Central memory CD4-positive, alpha-beta T cell (primary cell): ENCODE data around the gene ARL14EPL.
"Not testable (repeated sequence)": the region's sequence is repeated elsewhere in the genome, so short reads cannot be mapped to it uniquely, and the experiment has no call there.

Experiments
- DNase-seq: peaks from one replicate; pipeline ENCODE4 v3.0.0; 2022

The ARL14EPL gene

DNA sequence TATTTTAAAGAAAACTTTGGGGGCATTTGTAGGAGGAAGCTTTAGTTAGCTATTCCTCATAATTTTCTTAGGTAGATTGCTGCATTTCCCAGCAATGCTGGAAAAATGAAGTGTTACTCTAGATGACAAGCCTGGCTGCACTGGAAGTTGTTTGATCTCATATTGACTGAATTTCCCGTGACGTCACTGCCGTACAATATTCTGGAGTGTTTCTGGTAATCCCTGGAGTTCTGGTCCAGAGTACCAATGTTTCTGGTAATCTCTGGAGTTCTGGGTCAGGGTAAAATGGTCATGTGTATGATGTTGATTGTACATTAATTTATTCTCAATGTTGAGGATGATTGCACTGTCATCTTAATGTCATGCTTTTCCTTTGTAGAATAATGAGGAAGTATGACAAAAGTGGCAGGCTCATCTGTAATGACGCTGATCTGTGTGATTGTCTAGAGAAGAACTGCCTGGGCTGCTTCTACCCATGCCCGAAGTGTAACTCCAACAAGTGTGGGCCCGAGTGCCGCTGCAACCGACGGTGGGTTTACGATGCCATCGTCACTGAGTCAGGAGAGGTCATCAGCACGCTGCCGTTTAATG lies 26.2 kb downstream of the ARL14EPL start:
- DNase-seq = no peak

- DNase-seq = no peak
Observed at GRCh38 chr5:116062352-116062751, 30.1 kb downstream of the ARL14EPL start.

DNA sequence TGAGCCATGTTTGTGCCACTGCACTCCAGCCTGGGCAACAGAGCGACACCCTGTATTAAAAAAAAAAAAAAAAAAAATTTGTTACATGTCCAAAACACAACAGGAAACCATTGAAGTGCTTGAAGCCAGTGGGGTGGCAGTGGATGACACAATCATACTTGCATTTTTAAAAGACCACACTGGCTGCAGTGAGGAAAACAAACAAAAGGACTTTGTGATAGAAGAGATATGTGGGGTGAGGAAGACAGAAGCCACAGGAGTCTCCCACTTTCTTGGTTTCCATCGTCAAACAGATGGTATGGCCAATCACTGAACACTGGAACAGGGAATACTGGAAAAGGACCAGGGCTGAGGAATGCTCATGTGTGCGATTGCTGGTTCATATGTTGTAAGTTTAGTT lies 31.7 kb downstream of the ARL14EPL start:
- DNase-seq = no peak

DNA sequence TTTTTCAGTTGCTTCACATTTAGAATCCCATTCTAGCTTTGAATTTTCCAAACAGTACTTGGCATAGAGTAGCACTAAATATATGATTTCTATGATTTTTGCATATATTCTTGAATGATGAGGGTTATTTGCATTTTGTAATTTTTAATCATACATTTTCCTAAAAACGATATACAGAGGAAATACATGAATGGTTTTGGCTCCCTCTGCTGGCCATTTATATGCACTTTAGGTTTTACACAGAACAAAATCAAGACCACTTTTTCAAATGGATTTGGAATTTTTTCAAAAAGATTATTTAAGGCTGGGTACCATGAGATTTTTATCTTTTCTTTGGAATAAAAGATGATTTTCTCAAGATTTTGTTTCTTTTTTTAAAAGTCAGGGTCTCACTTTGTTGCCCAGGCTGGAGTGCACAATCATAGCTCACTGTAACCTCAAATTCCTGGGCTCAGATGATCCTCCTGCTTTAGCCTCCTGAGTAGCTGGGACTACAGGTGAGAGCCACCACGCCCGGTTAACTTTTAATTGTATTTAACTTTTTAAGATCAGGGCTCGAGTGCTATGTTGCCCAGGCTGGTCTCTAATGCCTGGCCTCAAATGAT lies 35.9 kb downstream of the ARL14EPL start:
- peak; percentile 27 for DNase-seq

GRCh38 chr5:116071211-116071610 lies 38.9 kb downstream of the ARL14EPL start:
- no peak for DNase-seq

- DNase-seq = no peak
Observed at GRCh38 chr5:116075191-116075831, 43.0 kb downstream of the ARL14EPL start.

- DNase-seq = no peak
Observed at GRCh38 chr5:116076496-116076895, 44.2 kb downstream of the ARL14EPL start.

DNA sequence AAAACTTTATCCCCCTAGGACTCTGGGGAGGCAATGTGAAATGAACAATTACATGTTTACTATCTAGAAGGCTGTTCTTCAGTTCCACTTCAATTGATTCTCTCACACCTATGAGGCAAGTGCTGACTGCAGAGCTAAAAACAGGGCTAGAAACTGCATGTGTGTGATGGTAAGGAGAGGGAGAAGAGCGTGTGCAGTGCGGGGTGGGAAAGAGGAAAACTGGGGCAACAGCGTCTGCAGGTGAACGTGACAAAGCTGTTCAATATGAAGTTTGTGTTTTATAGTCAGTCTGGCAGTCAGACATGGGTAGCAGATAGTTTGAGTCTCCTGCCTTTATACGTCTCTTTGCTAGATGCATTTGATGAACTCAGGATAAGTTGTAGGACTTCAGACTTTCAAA lies 45.9 kb downstream of the ARL14EPL start:
- no peak for DNase-seq

DNA sequence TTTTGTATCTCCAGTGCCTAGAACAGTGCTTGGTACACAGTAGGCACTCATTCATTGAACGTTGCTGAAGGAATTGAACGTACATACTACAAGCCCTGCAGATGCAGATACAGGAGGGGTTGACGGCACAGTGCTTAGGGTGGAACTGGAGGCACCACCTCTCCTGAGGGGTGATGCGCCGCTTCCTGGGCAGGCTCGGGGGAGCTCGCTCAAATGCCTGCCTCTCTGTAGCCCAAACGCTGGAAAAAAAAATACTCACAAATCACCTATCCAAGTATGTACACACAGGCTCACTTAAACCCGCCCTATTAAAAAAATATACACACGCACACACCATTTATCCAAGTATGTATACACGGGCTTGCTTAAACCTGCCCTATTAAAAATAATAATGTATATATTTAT lies 52.0 kb downstream of the ARL14EPL start:
- peak; percentile 22 for DNase-seq

GRCh38 chr5:116084871-116085715 lies 52.8 kb downstream of the ARL14EPL start, which contains the start of gene COMMD10:
COMMD10 (plus strand) TSS chr5:116085025.
- DNase-seq = peak; percentile 82

DNA sequence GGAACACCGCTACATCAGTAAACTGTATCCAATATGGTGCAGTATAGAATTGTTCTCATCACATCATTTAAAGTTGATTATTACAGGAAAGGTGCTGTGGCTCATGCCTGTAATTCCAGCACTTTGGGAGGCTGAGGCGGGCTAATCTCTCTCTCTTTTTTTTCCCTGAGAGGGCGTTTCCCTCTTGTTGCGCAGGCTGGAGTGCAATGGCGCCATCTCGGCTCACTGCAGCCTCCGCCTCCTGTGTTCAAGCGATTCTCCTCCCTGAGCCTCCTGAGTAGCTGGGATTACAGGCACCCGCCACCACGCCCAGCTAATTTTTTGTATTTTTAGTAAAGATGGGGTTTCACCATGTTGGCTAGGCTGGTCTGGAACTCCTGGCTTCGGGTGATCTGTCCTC lies 54.0 kb downstream of the ARL14EPL start:
- DNase-seq = not testable (repeated sequence)

GRCh38 chr5:116088062-116088461 lies 55.8 kb downstream of the ARL14EPL start:
- no peak for DNase-seq

GRCh38 chr5:116090302-116090701 lies 58.0 kb downstream of the ARL14EPL start:
- no peak for DNase-seq

DNA sequence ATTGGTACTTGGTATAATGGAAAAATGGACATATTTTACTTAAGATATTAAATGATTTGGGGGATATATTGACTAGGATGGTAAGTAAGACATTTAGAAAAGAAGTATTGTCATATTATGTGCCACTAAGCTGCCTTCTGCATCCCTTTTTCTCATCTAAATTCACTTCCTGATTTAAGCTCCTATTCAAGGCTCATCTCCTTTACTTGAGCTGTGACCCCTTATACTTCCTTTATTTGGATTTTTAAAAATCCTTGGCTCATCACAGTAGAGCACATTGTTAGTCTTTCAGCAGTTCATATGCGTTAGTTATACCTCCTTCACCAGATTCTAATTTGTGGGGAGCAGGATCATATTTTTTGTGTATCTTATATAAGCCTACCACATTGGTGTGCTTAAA lies 59.1 kb downstream of the ARL14EPL start:
- DNase-seq = no peak

DNA sequence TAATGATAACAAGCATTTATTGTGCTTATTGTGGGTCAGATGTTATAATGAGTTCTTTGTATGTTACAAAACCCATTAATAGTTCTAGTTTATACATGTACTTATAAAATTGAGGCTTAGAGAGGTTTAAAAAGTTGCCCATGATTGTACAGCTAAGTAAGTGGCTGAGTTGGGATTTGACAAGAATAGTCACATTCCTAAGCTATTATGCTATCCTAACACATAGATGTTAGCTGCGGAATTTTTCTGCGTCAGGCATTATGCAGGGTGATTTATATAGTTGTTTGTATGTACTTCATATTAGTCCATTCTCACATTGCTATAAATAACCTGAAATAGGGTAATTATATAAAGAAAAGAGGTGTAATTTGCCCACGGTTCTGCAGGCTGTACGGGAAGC lies 65.0 kb downstream of the ARL14EPL start:
- DNase-seq = no peak

DNA sequence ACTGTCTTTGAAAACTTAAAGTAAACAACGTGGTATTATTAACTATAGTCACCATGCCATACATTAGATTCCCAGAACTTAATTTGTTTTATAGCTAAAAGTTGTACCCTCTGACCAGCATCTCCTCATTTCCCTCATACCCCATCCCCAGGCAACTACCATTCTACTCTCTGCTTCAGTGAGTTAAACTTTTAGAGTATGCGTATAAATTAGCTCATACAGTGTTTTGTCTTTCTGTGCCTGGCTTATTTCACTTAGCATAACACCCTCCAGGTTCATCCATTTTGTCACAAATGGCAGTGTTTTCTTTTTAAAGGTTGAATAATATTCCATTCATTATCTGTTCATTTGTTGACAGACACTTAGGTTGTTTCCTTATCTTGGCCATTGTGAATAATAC lies 66.7 kb downstream of the ARL14EPL start:
- DNase-seq = no peak

- DNase-seq = not testable (repeated sequence)
Observed at GRCh38 chr5:116104941-116105340, 72.7 kb downstream of the ARL14EPL start.
